ENCODE results near the gene FCRLB. TPM values are rescaled to one million over a fixed set of nuclear protein-coding genes. Genes with fewer than 3 reads are reported as not detected.

FCRLB gene
- total and polyA plus RNA-seq, 12 donors, result 0.11 to 0.88 (median 0.32) TPM

- ATAC-seq (peak in 3 of 8 donors; percentile 35 to 66 (median 64)), DNase-seq (no peak)
- 13 to 26% methylated on average over 1 of the region's 1 CpG for WGBS, 2 donors
- TF ChIP-seq, protein P1, sequence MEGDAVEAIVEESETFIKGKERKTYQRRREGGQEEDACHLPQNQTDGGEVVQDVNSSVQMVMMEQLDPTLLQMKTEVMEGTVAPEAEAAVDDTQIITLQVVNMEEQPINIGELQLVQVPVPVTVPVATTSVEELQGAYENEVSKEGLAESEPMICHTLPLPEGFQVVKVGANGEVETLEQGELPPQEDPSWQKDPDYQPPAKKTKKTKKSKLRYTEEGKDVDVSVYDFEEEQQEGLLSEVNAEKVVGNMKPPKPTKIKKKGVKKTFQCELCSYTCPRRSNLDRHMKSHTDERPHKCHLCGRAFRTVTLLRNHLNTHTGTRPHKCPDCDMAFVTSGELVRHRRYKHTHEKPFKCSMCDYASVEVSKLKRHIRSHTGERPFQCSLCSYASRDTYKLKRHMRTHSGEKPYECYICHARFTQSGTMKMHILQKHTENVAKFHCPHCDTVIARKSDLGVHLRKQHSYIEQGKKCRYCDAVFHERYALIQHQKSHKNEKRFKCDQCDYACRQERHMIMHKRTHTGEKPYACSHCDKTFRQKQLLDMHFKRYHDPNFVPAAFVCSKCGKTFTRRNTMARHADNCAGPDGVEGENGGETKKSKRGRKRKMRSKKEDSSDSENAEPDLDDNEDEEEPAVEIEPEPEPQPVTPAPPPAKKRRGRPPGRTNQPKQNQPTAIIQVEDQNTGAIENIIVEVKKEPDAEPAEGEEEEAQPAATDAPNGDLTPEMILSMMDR (IDR thresholded peaks at IDR 0.05), result no peak
- H3K27ac ChIP-seq, result peak overlapping the region in 5 of 10 donors; percentile 0 to 46 (median 36)
- H3K36me3 ChIP-seq, result no peaks in the 10 kb centered on the region
- H3K4me1 ChIP-seq, result peaks cover 0 to 35% (median 0%) of the 10 kb centered on the region in 9 donors
- H3K4me3 ChIP-seq, result no peak overlapping the region
- peaks cover 0 to 15% (median 0%) of the 10 kb centered on the region in 7 donors for H3K27me3 ChIP-seq
- H3K9me3 ChIP-seq, result no peaks in the 10 kb centered on the region
- intact Hi-C loops (cut with DNase I), result no loop called here
Measured at GRCh38 chr1:161733526-161733925, 12.2 kb downstream of the FCRLB start.

DNA sequence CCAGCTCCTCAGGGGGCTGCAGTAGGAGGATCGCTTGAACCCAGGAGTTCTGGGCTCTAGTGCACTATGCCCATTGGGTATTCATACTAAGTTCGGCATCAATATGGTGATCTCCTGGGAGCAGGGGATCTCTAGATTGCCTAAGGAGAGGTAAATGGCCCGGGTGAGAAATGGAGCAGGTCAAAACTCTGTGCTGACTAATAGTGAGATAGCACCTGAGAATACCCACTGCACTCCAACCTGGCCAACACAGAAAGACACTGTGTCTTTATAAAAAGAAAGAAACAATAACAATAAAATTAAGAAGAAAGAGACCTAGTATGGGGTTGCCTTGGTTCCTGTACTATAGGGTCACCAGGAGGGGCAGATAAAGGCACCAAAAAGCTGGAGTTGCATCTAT, 14.5 kb downstream of the FCRLB start:
- Histone ChIP-seq H3K27me3 (peaks cover 0 to 9% (median 0%) of the 10 kb centered on the region in 7 donors), H3K27ac (no peak overlapping the region), H3K36me3 (no peaks in the 10 kb centered on the region), H3K4me1 (peaks cover 0 to 44% (median 0%) of the 10 kb centered on the region in 9 donors), H3K9me3 (no peaks in the 10 kb centered on the region), H3K4me3 (no peak overlapping the region)
- 93 to 99% methylated on average over 3 of the region's 3 CpGs for WGBS, 2 donors
- DNase-seq (no peak), ATAC-seq (no peak)
- TF ChIP-seq, protein P1 (IDR thresholded peaks at IDR 0.05), result no peak
- intact Hi-C loops (cut with DNase I), result no loop called here

DNA sequence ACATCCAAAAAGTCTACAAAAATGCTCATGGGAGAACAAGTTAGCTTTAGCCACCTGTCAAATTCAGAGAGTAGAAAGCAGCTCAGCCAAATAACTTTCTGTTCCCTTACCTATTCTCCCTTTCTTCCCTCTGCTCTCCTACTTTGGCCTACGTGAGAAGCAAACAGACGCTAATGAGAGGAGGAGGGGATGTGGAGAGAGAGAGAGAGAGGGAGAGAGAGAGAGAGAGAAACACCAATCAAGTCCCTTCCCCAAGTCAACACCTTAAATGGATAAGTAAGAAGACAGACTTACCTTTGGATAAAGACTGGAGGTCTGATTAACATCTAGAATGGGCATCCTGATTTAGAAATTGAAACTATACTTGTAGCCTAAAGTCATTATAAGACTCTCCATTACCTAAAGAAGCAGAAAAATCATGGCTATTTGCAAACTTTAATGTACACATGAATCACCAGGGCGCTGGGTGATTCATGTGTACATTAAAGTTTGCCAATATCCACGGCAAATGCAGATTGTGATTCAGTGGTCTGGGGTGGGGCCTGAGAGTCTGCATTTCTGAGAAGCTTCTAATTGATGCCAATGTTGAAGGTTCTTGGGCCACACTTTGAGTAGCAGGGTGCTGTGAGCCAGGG, 15.1 kb downstream of the FCRLB start:
- Histone ChIP-seq H3K27ac (no peak overlapping the region), H3K36me3 (no peaks in the 10 kb centered on the region), H3K27me3 (peaks cover 0 to 9% (median 0%) of the 10 kb centered on the region in 7 donors), H3K4me1 (peaks cover 0 to 50% (median 0%) of the 10 kb centered on the region in 9 donors), H3K4me3 (no peak overlapping the region), H3K9me3 (no peaks in the 10 kb centered on the region)
- 64 to 82% methylated on average over 3 to 4 of the region's 4 CpGs for WGBS, 2 donors
- TF ChIP-seq, protein P1 (IDR thresholded peaks at IDR 0.05), result no peak
- intact Hi-C loops (cut with DNase I), result no loop called here
- DNase-seq (no peak), ATAC-seq (no peak)

GRCh38 chr1:161737625-161738024, 16.3 kb downstream of the FCRLB start:
- intact Hi-C loops (cut with DNase I), result no loop called here
- Histone ChIP-seq H3K4me1 (peaks cover 0 to 53% (median 0%) of the 10 kb centered on the region in 9 donors), H3K27ac (no peak overlapping the region), H3K36me3 (no peaks in the 10 kb centered on the region), H3K27me3 (peaks cover 0 to 9% (median 0%) of the 10 kb centered on the region in 7 donors), H3K4me3 (no peak overlapping the region), H3K9me3 (no peaks in the 10 kb centered on the region)
- 46 to 62% methylated on average over 2 of the region's 2 CpGs for WGBS, 2 donors
- DNase-seq (no peak), ATAC-seq (no peak)
- TF ChIP-seq, protein P1 (IDR thresholded peaks at IDR 0.05), result no peak
